ENCODE measurements around the gene KRT6A.

KRT6A gene

GRCh38 chr12:52517005-52517835 lies 24.2 kb upstream of the KRT6A start:
- no peak overlapping the region for H3K4me3 ChIP-seq (ENCODE audit: low read depth, low read length)
- in situ Hi-C loops (cut with HindIII; ENCODE audit: low sequenced_read_pairs) = no loop called here
- no peak for TF ChIP-seq CTCF (IDR thresholded peaks at IDR 0.05; ENCODE audit: low read depth, low read length)
- no peak for DNase-seq (ENCODE audit: low read depth, low spot score)

- in situ Hi-C loops (cut with HindIII; ENCODE audit: low sequenced_read_pairs) = no loop called here
Observed at GRCh38 chr12:52515927-52516831, 23.1 kb upstream of the KRT6A start.

GRCh38 chr12:52515319-52515646 lies 22.2 kb upstream of the KRT6A start:
- in situ Hi-C loops (cut with HindIII; ENCODE audit: low sequenced_read_pairs) = no loop called here
- no peak for DNase-seq (ENCODE audit: low read depth, low spot score)
- TF ChIP-seq CTCF (IDR thresholded peaks at IDR 0.05; ENCODE audit: low read depth, low read length) = no peak
- H3K4me3 ChIP-seq (ENCODE audit: low read depth, low read length) = no peak overlapping the region

More at GRCh38 chr12:52515927-52516831, 23.1 kb upstream of the KRT6A start:
- no peak for TF ChIP-seq CTCF (IDR thresholded peaks at IDR 0.05; ENCODE audit: low read depth, low read length)
- H3K4me3 ChIP-seq (ENCODE audit: low read depth, low read length) = no peak overlapping the region
- DNase-seq (ENCODE audit: low read depth, low spot score) = no peak

GRCh38 chr12:52514471-52515318 lies 21.6 kb upstream of the KRT6A start:
- in situ Hi-C loops (cut with HindIII; ENCODE audit: low sequenced_read_pairs) = no loop called here
- H3K4me3 ChIP-seq (ENCODE audit: low read depth, low read length) = no peak overlapping the region
- DNase-seq (ENCODE audit: low read depth, low spot score) = no peak
- no peak for TF ChIP-seq CTCF (IDR thresholded peaks at IDR 0.05; ENCODE audit: low read depth, low read length)

- in situ Hi-C loops (cut with HindIII; ENCODE audit: low sequenced_read_pairs) = no loop called here
- no peak for DNase-seq (ENCODE audit: low read depth, low spot score)
- TF ChIP-seq CTCF (IDR thresholded peaks at IDR 0.05; ENCODE audit: low read depth, low read length) = no peak
- no peak overlapping the region for H3K4me3 ChIP-seq (ENCODE audit: low read depth, low read length)
Observed at GRCh38 chr12:52513736-52514135, 20.7 kb upstream of the KRT6A start.

- no peak for TF ChIP-seq CTCF (IDR thresholded peaks at IDR 0.05; ENCODE audit: low read depth, low read length)
- no peak for DNase-seq (ENCODE audit: low read depth, low spot score)
- in situ Hi-C loops (cut with HindIII; ENCODE audit: low sequenced_read_pairs) = no loop called here
- no peak overlapping the region for H3K4me3 ChIP-seq (ENCODE audit: low read depth, low read length)
Observed at GRCh38 chr12:52508211-52508610, 15.2 kb upstream of the KRT6A start.

All from astrocyte of the spinal cord (primary cell).